Fibroblast of the aortic adventitia (primary cell): ENCODE results near the gene TNFRSF13B. TPM values are rescaled to one million over a fixed set of nuclear protein-coding genes. Genes with fewer than 3 reads are reported as not detected.
"Not testable (repeated sequence)": the region's sequence is repeated elsewhere in the genome, so short reads cannot be mapped to it uniquely, and the experiment has no call there.

Experiments
- DNase-seq: peaks from one replicate; pipeline ENCODE4 v3.0.0-alpha.2; 2010; ENCODE audit warnings: low read depth
- H3K4me3 ChIP-seq: 2 replicates; pipeline ENCODE4 v1.5.1; 2011; ENCODE audit warnings: low read depth, mild to moderate bottlenecking, control low read depth, low read length, moderate library complexity
- total RNA-seq: library from RNA; depleted of rRNA; stranded (reverse); fragments of >200 nt; gene quantifications from 2 replicates; pipeline ENCODE4 v1.2.3, GENCODE V29; 2012; ENCODE audit warnings: low replicate concordance
- TF ChIP-seq, protein P1 (sequence below): IDR thresholded peaks from 2 replicates; pipeline ENCODE4 v1.5.1; 2011; ENCODE audit warnings: mild to moderate bottlenecking, low read length, control low read depth, inconsistent platforms; ENCODE audit not compliant: insufficient read depth

The TNFRSF13B gene
- total RNA-seq, 1 donor = not detected

DNA sequence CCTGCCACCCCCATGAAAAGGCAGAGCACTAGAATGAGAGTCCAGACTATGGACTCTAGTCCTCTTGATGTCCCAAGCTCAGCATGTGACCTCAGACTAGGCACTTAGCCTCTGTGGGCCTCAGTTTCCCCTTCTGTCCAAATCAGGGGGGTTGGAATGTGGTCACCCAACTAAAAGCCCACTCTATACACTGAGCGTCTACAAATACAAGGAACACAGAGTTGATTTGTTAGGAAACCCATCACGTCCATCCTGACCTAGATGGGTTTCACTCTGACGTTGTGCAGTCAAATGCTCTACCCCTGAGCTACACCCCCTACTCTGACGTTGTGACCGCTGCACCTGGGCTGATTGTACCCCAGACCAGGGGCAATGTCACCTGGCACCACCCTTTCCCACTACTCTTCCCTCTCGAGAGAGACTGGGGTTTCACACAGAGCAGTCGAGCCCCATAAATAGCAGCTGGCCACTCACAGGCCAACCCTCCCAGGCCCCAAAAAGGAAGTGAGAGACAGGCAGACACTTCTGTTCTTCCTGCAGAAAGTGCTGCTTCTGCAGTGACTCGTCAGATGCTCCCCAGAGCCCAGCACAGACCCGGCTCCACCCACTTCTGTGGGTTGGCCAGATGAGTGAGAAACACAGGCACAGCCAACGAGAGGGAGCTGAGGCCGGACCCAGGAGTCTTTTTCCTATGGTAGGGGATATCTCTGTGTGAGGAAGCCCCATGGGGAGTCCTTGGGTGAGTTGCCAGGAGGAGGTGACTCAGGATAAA is 16.1 kb upstream of the TNFRSF13B start:
- no peak overlapping the region for H3K4me3 ChIP-seq

DNA sequence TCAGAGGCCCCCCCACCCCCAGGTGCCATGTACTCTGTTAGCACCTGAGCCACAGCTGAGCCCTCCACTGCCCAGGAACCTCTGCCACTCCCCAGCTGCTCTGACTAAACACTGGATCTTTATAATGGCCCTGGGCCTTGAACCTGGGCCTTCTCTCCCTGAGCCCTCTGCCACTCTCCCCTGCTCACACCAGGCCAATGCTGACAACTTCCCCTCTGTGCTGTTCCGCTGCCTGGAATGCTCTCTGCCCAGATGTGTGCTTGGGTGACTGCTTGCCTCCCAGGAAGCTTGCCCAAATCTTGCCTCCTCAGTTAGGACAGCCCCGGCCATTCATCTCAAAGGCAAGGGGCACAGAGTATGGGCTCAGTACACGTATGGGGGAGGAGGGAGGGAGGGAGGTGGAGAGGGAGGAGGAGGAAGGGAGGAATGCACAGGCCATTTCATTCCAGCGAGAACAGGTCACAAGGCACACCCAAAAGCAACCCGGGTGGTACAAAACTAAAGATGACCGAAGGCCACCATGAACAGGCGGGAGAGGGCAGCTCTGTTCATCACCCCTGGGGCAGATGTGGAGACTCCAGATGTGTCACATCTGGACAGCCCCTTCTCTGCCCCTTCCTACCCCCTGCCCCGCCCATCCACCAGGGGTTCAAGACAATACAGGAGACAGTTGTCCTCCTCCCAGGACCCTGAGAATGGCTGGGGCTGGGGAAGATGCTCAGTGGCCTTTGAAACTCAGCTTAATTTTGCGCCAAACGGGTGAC is 15.3 kb upstream of the TNFRSF13B start:
- TF ChIP-seq, protein P1, sequence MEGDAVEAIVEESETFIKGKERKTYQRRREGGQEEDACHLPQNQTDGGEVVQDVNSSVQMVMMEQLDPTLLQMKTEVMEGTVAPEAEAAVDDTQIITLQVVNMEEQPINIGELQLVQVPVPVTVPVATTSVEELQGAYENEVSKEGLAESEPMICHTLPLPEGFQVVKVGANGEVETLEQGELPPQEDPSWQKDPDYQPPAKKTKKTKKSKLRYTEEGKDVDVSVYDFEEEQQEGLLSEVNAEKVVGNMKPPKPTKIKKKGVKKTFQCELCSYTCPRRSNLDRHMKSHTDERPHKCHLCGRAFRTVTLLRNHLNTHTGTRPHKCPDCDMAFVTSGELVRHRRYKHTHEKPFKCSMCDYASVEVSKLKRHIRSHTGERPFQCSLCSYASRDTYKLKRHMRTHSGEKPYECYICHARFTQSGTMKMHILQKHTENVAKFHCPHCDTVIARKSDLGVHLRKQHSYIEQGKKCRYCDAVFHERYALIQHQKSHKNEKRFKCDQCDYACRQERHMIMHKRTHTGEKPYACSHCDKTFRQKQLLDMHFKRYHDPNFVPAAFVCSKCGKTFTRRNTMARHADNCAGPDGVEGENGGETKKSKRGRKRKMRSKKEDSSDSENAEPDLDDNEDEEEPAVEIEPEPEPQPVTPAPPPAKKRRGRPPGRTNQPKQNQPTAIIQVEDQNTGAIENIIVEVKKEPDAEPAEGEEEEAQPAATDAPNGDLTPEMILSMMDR = no peak

More for the DNA sequence above, 16.1 kb upstream of the TNFRSF13B start:
- TF ChIP-seq, protein P1 = no peak
- DNase-seq = peak; percentile 52

DNA sequence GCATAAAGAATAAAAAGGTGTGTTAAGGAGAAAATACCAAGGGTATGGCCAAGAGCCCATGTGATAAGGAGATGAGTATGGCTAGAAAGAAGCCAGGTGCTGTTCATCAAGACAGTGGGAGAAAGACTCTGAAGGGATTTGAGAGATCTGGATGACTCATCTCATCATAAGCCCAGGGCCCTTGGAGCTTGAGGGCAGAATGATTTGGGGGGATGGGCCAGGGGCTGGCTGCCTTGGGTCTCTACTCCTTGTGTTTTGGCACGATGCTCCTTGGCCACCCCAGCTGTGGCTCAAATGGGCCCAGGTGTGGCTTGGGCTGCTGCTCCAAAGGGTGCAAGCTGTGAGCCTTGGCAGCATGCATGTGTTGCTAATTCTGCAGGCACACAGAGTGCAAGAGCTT is 14.5 kb upstream of the TNFRSF13B start:
- no peak for DNase-seq
- TF ChIP-seq, protein P1 = no peak
- H3K4me3 ChIP-seq = no peak overlapping the region

More for the DNA sequence above, 15.3 kb upstream of the TNFRSF13B start:
- no peak for DNase-seq
- H3K4me3 ChIP-seq = no peak overlapping the region

DNA sequence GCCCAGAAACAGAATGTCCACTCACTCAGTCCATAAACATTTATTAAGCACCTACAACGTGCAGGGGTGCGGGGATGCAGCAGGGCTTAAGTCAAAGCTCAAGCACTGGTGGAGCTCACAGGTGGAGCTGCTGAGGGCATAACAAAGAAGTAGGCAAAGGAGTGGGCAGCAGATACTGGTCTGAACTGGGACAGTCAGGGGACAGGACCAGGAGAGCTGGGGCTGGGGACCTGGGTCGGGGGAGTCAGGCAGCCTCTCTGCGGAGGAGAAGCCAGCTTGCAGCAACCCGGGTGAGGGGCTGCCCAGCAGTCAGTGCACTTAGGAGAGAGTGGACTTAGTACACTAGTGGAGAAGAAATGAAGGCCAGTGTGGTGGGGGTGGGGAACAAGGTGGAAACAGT is 10.0 kb upstream of the TNFRSF13B start:
- H3K4me3 ChIP-seq = no peak overlapping the region
- no peak for DNase-seq
- TF ChIP-seq, protein P1 = no peak

DNA sequence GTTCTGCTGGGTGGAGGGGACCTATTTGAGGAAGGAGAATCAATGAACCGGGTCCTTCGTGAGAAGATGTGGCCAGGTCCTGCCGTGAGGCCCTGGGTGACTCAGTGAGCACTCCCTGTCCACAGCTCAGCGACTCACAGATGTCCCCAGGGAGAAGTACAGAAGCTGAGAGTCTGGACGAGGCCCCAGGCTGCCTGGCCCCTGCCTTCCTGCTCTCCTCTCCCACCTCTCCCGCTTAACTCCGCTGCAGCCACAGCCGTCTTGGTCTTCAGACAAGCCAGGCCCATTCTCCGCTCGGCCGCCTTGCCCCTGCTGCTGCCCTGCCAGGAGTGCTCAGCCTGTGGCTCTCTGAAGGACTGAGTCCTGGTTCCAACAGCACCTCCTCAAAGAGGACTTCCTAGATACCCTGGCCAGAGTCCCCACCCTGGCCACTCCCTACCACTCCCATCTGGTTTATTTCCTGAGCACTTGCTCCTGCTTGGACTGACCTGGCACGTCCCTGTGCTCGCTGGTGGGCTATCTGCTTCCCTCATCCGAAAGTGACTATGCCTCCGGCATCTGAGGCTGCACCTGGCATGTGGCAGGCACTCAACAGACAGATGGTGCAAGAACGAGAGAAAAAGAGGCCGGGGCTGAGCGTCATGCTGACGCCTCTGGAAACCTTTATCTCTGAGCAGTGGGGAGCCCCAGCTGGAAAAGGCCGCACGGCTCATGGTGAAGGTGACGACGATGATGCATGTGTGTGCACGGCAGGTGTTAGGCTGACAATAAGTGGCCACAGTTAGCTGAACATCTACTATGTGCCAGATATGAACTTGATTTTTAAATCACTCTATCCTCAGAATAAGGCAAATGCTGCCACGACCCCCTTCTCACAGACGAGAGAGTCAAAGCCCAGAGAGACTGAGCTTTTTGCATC is 9.2 kb upstream of the TNFRSF13B start:
- no peak overlapping the region for H3K4me3 ChIP-seq
- DNase-seq = no peak
- TF ChIP-seq, protein P1 = no peak

DNA sequence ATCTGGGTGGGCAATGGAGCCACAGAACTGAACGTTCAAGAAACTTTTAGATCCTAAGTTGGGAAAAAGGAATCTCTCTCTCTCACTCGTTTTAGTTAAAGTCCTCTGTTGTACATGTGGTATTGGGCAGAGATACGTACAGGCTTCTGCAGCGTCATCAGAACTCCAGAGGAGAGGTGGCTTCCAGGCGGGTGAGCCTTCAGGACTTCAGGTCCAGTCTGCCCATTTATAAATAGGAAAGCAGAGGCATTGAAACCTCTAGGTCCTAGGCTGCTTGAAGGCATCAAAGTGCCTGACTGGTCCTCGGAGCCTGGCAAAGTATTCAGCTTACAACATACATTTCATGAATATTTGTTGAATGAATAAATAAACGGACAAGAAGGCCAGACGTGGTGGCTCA is 8.1 kb upstream of the TNFRSF13B start:
- no peak overlapping the region for H3K4me3 ChIP-seq
- TF ChIP-seq, protein P1 = no peak
- no peak for DNase-seq

DNA sequence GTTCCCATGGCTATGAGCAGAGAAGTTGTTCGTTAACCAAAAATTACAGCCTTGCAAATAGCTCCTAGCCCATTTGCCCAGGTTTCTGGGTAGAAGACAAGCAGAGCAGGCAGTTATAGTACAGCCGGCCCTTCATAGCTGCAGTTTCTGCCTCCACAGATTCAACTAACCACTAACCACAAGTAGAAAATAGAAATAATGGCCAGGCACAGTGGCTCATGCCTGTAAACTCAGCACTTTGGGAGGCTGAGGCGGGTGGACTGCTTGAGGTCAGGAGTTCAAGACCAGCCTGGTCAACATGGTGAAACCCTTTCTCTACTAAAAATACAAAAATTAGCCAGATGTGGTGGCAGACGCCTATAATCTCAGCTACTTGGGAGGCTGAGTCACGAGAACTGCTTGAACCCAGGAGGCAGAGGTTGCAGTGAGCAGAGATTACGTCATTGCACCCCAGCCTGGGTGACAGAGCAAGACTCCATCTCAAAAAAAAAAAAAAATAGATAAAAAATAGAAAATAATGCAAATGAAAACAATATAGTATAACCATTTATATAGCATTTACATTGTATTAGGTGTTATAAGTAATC is 7.4 kb upstream of the TNFRSF13B start:
- not testable (repeated sequence) for DNase-seq, H3K4me3 ChIP-seq
